Activated CD4-positive, alpha-beta T cell treated with anti-CD3 and anti-CD28 coated beads for 24 hours (primary cell): Measurements from ENCODE around the gene SYNDIG1.

Experiments
- DNase-seq, 2 donors: peaks; one replicate each; pipeline ENCODE4 v3.0.0-alpha.2; 2020; ENCODE audit warnings: low read depth in 2 of 2

SYNDIG1 gene

GRCh38 chr20:24469116-24469893 lies at the start of gene SYNDIG1:
SYNDIG1 (plus strand) TSS chr20:24469629; CDS start chr20:24543098, 73,469 bp downstream.
- DNase-seq, result no peak

DNA sequence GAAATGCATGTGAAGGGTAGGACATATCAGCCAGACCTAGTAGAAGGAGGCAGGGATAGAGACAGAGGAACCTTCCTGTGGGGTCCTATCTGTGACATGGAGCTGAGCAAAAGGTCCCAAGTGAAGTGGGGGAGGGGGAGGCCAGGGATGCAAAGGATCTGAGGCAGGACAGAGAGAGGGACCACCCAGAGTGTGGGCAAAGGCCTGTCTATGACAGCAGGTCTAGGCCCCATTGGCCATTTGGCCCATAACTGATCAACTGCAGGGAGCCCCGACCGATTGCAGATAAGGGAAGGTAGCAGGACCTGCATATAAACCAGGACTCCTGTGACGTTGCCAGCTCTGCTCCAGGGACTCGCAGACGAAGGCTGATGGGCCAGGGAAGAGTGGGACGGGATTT lies 49.6 kb upstream of the SYNDIG1 start:
- no peak for DNase-seq

- no peak for DNase-seq
Observed at GRCh38 chr20:24420567-24420966, 48.9 kb upstream of the SYNDIG1 start.

DNA sequence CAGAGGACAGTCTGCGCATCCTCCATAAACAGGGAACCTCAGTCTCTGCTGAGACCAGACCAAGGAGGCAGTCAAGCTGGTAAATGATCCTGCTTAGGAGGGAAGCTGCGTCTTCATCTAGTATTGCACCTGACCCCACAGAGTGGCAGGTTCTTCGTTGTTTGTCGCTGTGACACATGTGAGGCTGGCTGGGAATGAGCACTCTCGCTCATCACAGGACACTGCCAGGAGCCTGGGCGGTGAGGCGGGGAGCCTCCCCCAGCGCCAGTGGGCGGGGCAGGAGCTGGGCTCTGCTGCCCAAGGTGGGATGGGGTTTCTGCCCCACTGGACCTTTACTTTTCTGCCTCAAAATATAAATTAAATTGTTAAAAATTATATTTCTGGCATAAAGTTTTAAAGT lies 48.4 kb upstream of the SYNDIG1 start:
- no peak for DNase-seq

DNA sequence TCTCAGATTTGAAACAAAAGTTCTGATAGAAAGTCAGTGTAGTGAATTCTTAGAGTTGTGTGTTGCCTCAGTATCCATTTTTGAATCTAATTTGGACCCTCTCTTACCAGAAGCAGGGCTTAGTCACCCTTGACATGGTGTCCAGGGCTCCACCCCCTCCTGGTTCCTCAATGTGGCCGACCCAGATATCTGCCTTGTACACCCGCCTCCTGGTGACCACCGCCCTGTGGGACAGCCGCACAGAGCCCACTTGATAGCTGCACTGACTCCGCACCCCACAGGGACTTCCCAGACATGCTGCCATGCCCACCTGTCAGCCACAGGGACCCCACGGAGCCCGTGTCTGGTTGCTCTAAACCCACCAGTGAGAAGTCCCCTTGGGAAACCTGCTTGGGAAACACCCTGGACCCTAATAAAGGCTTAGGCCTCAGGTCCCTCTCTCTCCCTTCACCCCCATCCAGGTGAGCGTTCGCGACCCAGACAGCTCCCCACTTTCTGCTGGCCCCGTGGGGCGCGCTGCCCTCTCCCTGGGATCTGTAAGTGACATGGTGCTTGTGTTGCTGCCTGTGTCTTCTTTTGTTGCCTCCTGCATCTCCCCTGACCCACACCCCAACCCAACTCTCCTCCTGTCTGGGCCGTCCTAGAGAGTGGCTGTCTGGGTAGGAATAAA lies 47.2 kb upstream of the SYNDIG1 start:
- DNase-seq, result no peak

DNA sequence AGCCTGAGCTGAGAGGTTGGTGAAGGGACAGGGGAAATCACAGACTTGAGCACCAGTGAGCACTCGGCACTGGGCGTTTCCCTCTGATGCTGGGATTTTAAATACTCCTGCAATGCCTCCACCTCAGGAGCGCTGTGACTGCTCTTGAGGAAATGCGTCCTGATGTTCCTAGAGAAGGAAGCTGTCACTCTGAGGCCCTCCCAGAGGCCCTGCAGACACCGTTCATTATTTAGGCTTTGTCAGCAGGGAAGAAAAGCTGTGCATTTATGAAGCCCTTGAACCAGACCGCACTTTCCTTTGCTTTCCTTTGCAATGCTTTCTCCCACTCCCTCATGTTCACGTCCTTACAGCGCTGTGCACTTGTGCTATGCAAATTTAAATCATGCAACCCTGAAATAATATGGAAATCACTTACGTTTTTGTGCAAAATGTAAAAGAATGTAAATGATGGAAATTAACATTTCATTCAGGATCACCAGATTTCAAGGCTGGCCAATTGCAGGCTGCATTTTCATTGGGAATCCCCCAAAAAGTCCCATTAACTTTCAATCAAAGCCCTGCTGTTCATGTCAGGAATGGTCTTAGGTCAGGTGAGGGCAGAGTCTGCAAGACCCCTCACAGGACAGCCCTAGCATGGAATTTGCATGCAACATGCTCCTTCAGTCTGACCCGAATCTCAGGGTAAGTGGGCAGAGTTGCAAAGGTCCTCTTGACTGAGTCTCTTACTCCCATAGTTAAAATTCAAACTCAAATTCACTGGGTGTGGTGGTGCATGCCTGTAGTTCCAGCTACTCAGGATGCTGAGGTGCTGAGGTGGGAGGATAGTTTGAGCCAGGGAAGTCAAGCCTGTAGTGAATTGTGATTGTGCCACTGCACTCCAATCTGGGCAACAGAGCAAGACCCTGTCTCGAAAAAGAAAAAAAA lies 45.8 kb upstream of the SYNDIG1 start:
- no peak for DNase-seq

GRCh38 chr20:24425523-24426135 lies 43.8 kb upstream of the SYNDIG1 start:
- no peak for DNase-seq

DNA sequence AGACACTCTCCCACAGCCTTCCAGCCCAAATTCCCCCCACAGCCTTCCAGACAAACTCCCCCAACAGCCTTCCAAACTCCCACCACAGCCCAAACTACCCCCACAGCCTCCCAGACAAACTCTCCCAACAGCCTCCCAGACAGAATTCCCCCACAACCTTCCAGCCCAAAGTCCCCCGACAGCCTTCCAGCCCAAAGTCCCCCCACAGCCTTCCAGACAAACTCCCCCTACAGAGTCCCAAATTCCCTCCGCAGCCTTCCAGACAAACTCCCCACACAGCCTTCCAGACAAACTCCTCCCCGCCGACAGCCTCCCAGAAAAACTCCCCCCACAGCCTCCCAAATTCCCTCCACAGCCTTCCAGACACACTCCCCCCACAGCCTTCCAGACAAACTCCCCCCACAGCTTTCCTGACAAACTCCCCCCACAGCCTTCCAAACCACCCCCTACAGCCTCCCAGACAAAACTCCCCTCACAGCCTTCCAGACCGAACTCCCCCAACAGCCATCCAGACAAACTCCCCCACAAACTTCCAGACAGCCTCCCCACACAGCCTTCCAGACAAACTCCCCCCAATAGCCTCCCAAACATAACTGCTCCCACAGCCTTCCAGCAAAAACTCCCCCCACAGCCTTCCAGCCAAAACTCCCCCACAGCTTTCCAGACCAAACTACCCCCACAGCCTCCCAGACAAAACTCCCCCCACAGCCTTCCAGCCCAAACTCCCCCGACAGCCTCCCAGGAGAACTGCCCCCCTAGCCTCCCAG lies 38.0 kb upstream of the SYNDIG1 start:
- DNase-seq, result no peak

- DNase-seq, result no peak
Observed at GRCh38 chr20:24432046-24432442, 37.4 kb upstream of the SYNDIG1 start.

DNA sequence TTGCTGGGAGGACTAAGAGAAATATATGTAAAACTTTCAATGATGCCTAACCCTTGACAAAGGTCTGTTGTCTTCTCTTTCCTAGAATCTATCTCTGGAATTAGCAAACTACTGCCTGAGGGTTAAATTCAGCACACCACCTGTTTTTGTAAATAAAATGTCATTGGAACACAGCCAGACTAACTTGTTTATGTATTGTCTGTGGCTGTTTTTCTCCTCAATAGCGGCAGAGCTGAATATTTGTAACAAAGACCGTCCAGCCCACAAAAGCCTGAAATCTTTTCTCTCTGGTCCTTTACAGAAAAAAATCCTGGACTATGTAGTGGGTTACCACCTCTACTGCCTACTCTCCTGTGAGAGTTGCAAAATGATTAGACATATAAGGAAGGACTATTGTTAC lies 33.3 kb upstream of the SYNDIG1 start:
- DNase-seq, result no peak

GRCh38 chr20:24437196-24438082 lies 32.0 kb upstream of the SYNDIG1 start:
- DNase-seq, result no peak

DNA sequence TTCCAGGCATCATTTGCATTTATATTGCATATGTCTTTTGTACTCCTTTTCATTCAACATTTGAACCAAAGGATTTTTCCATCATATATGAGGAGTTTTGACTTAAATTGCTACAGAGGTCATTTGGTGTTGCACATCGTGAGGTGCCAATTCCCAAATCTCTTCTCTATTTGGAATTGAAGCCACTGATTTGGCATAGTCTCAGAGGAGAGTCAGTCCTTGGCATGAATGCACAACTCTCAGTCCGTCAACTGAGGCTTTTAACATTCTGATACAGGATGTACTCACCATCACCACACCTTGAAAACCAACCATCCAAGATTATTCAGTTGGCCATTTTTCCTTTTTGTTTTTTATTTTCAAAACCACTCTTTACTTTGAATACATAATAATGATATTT lies 31.1 kb upstream of the SYNDIG1 start:
- no peak for DNase-seq

DNA sequence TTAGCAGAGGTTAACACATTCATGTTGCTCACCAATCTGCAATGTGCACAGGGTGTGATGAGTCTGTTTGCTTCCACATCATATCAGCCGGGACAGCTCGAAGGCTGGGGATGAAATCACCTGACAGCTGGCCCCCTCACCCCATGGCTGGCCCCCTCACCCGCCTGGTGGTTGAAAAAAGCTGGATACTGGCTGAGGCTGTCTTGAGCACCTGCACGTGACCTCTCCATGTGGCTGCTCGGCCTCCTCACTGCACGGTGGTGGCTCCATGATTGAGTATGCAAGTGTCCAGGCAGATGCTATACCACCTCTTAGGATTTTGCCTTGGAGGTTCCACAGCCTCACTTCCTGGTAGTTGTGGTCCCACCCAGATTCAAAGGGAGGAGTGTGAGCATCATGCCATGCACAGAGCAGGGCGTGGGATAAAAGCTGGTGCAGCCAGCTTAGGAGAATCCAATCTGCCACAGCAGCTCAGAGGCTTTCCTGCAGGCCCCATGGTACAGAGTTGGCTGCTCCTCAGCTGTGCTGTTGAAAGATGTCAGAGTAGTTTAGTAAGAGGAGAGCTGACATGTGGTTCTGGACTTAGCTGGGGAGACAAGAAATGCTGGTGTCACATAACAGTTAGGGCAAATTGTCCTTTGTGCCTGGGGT lies 29.6 kb upstream of the SYNDIG1 start:
- no peak for DNase-seq

- no peak for DNase-seq
Observed at GRCh38 chr20:24441661-24442060, 27.8 kb upstream of the SYNDIG1 start.

DNA sequence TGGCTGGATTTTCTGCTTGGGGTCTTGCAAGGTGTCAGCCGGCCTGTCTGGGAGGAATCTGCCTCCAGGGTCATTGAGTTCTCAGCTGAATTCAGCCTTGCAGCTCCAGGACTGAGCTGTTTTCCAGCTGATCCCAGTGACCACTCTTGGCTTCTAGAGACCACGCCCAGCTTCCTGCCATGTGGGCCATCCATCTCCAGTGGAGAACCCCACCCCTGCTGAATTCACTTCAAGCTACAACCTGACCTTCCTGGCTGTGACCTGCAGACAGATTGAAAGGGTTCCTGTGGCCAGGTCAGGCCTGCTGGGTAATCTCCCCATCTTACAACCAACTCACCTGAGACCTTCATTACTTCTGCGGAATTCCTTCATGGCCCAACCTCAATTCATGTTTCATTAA lies 26.5 kb upstream of the SYNDIG1 start:
- DNase-seq, result no peak

DNA sequence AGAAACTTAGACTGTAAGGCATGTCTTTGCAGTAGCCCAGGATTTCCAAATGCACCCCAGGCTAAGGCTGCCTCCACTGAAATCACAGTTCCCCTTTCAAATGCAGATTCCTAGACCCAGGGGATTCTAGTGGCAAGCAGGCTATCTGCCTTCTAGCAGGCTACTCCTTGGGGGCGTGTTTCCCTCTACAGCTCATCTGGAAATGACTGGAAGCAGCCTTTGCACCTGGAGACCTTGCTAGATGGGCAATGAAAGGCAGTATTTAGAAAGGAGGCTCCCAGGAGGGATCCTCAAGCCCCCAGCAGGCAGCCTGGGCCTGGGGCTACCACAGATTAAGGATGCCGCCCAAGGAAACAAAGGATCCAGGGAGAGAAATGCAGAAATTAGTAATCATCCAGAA lies 26.0 kb upstream of the SYNDIG1 start:
- no peak for DNase-seq

DNA sequence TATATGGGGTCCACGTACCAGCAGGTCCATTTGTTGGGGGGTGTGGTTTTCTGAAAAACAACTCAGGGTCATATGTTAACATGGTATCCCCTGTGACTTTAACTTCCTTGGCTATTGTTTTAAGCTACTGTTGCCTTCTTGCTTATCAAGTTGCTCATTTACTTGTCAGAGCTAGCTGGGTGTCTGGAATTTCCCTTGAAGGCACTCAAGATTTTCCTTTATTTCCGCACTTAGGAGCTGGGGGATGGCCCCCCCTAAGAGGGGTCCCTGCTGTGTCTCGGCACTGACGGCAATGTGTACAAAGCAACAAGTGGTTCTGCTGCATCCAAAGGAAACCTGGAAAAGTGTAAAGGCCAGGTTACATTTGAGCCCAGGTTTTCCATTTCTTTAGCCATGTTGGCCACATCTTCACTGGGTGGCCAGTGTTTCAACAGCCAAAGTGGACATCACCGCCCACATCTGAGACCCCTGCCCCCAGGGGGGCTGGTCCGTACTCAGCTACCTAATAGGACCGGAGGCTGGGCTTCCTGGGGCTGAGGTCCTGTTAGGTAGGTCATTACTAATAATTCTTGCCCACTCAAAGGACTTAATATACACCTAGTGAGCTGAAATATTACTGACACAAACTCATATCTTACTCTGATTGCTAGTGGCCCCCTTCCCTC lies 24.8 kb upstream of the SYNDIG1 start:
- no peak for DNase-seq

- DNase-seq, result no peak
Observed at GRCh38 chr20:24445510-24446170, 23.8 kb upstream of the SYNDIG1 start.

DNA sequence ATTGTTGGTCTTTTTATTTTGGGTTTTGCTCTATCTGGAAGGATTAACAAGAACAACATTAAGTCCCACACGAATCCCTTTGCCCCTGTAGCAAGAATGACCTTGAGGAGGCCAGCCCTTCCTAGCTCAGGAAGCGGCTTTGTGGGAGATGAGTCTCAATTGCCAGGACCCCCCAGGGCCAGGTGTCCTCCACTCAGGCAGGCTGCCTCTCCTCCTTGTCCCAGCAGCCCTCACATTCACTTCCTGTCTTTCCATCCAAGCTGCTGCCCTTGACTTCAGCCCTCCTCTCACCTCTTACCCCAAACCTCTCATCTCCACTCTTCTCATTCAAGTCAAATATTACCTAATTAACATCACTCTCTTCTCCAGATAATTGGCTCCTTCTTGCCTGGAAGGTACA lies 22.6 kb upstream of the SYNDIG1 start:
- no peak for DNase-seq
